ENCODE measurements around the gene MKRN3. TPM values are rescaled to one million over a fixed set of nuclear protein-coding genes. Genes with fewer than 3 reads are reported as not detected.

MKRN3 gene
- total RNA-seq, 4 donors from 2014 or later, result 0.39 to 0.93 TPM; not detected in 2

DNA sequence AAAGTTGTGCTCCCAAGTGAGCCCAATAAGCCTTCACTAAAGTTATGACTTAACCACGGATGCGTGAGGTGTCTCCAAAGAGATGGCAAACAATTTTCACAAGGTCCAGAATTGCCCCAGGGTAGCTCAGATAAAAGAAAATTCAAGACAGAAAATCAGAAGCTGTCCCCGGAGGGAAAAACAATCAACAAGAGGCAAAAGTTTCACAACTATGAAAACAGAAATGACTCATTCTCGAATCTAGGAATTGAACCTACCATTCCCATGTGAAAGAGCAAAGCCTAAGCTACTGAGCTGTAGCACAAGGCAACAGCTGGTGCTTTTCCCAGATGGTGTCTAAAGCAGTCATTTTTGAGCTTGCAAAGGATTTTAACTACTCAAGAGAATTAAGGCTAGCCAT, 33.5 kb upstream of the MKRN3 start:
- H3K9me3 ChIP-seq, result no peaks in the 10 kb centered on the region
- H3K4me3 ChIP-seq, result no peak overlapping the region
- no peaks in the 10 kb centered on the region for H3K27me3 ChIP-seq
- ATAC-seq, result no peak
- H3K4me1 ChIP-seq, result no peaks in the 10 kb centered on the region
- no peak overlapping the region for H3K27ac ChIP-seq
- no peaks in the 10 kb centered on the region for H3K36me3 ChIP-seq
- TF ChIP-seq, protein P1, sequence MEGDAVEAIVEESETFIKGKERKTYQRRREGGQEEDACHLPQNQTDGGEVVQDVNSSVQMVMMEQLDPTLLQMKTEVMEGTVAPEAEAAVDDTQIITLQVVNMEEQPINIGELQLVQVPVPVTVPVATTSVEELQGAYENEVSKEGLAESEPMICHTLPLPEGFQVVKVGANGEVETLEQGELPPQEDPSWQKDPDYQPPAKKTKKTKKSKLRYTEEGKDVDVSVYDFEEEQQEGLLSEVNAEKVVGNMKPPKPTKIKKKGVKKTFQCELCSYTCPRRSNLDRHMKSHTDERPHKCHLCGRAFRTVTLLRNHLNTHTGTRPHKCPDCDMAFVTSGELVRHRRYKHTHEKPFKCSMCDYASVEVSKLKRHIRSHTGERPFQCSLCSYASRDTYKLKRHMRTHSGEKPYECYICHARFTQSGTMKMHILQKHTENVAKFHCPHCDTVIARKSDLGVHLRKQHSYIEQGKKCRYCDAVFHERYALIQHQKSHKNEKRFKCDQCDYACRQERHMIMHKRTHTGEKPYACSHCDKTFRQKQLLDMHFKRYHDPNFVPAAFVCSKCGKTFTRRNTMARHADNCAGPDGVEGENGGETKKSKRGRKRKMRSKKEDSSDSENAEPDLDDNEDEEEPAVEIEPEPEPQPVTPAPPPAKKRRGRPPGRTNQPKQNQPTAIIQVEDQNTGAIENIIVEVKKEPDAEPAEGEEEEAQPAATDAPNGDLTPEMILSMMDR (IDR thresholded peaks at IDR 0.05), result no peak
- WGBS, 2 donors (ENCODE audit: low coverage in 1 of 2), result 14 to 48% methylated on average over 1 to 4 of the region's 4 CpGs

DNA sequence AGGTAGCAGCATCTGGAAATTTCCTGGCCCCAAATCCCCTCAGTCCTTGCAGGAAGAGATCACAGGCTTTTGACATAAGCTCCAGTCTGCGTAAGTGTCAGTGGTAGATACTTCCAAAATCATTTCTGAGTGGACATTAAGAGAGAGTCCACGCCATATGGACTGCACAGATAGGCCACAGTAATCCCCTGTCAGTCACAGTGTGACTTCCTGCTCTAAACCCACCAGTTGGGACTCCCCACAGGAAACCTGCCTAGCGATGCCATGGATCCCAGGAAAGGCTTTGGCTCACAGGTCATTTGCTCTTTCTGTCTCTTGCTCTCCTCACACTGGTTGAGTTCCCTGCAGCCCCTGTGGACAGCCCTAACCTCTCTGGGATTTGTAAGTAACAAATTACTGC, 28.8 kb upstream of the MKRN3 start:
- Histone ChIP-seq H3K27ac (no peak overlapping the region), H3K9me3 (no peaks in the 10 kb centered on the region), H3K36me3 (no peaks in the 10 kb centered on the region), H3K4me1 (no peaks in the 10 kb centered on the region), H3K27me3 (no peaks in the 10 kb centered on the region), H3K4me3 (no peak overlapping the region)
- ATAC-seq, result no peak
- TF ChIP-seq EP300 (IDR thresholded peaks at IDR 0.05), result no peak
- no peak for TF ChIP-seq POLR2A (IDR thresholded peaks at IDR 0.05)
- TF ChIP-seq, protein P1 (IDR thresholded peaks at IDR 0.05), result no peak
- TF ChIP-seq POLR2AphosphoS5 (IDR thresholded peaks at IDR 0.05), result no peak
- 39 to 60% methylated on average over 2 to 3 of the region's 3 CpGs for WGBS, 2 donors (ENCODE audit: low coverage in 1 of 2)

DNA sequence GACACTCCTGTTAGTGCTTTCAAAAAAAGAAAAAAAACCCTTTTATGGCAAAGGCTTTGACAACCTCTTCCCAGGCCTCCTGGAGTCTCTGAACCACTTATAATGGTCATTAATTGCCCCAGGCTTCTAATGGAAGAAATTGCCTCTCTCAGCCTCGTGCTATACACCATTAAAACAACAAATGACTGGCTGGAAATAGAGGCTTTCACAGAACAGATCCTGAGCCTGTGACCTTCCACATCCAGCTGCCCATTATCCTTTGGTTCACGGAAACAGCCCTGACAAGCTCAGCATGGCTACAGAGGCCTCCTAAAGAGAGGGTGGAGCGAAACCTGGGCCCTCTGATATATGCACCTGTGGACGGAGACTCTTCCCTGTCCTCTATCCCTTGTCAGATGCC, 26.8 kb upstream of the MKRN3 start:
- TF ChIP-seq, protein P1 (IDR thresholded peaks at IDR 0.05), result no peak
- TF ChIP-seq POLR2AphosphoS5 (IDR thresholded peaks at IDR 0.05), result no peak
- no peak for TF ChIP-seq EP300 (IDR thresholded peaks at IDR 0.05)
- TF ChIP-seq POLR2A (IDR thresholded peaks at IDR 0.05), result no peak

DNA sequence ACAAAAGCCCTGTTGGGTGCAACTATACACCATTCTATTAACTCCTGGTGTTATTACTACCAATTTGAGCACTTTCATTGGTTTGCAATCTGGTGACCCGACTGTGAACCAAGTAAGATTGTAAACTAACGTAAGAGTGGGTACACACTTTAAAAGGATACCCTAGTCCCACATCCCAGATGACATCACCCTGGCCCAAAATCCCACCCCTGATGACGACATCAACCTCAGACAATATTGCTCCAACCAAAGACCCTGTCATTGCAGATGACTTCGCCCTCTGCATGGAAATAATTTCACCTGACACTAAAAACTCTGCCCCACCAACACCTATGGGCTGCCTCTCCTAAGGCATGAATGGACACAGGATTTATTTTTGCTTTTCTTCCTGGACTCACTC, 25.6 kb upstream of the MKRN3 start:
- Histone ChIP-seq H3K9me3 (no peaks in the 10 kb centered on the region), H3K36me3 (no peaks in the 10 kb centered on the region), H3K4me3 (no peak overlapping the region), H3K27ac (no peak overlapping the region), H3K27me3 (no peaks in the 10 kb centered on the region), H3K4me1 (no peaks in the 10 kb centered on the region)
- WGBS, 2 donors (ENCODE audit: low coverage in 1 of 2), result 45 to 55% methylated on average over 3 to 4 of the region's 4 CpGs
- ATAC-seq, result no peak
- TF ChIP-seq POLR2A (IDR thresholded peaks at IDR 0.05) (no peak), EP300 (IDR thresholded peaks at IDR 0.05) (no peak), POLR2AphosphoS5 (IDR thresholded peaks at IDR 0.05) (no peak)
- TF ChIP-seq, protein P1 (IDR thresholded peaks at IDR 0.05), result no peak

More for the DNA sequence above, 26.8 kb upstream of the MKRN3 start:
- H3K9me3 ChIP-seq, result no peaks in the 10 kb centered on the region
- 42 to 48% methylated on average over 1 to 2 of the region's 4 CpGs for WGBS, 2 donors (ENCODE audit: low coverage in 1 of 2)
- no peaks in the 10 kb centered on the region for H3K27me3 ChIP-seq
- ATAC-seq, result no peak
- H3K27ac ChIP-seq, result no peak overlapping the region
- no peaks in the 10 kb centered on the region for H3K36me3 ChIP-seq
- H3K4me1 ChIP-seq, result no peaks in the 10 kb centered on the region
- no peak overlapping the region for H3K4me3 ChIP-seq

DNA sequence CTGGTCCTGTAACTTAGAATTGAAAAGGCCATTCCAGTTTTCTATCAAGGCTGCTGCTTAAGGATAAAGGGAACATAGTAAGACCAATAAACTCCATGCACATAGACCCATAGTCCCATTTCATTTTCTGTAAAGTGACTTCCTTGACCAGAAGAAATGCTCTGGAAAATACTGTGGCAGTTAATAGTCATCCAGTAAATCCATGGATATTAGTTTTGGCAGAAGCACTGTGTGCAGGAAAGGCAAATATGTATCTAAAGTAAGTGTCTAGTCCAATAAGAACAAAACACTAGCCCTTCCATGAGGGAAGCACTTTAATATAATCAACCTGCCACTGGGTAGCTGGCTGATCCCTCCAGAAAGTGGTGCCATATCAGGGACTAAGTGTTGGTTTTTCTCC, 19.3 kb upstream of the MKRN3 start:
- Histone ChIP-seq H3K27ac (no peak overlapping the region), H3K9me3 (no peaks in the 10 kb centered on the region), H3K4me3 (no peak overlapping the region), H3K36me3 (no peaks in the 10 kb centered on the region), H3K27me3 (no peaks in the 10 kb centered on the region), H3K4me1 (no peaks in the 10 kb centered on the region)
- no peak for TF ChIP-seq POLR2AphosphoS5 (IDR thresholded peaks at IDR 0.05)
- TF ChIP-seq, protein P1 (IDR thresholded peaks at IDR 0.05), result no peak
- TF ChIP-seq POLR2A (IDR thresholded peaks at IDR 0.05), result no peak
- TF ChIP-seq EP300 (IDR thresholded peaks at IDR 0.05), result no peak
- no peak for ATAC-seq
